BJ (cell line): ENCODE results near the gene ISG20L2. TPM values are rescaled to one million over a fixed set of nuclear protein-coding genes. Genes with fewer than 3 reads are reported as not detected.

Source experiments
- CTCF ChIA-PET: fragments of 350-600 bp; formaldehyde crosslinking; extraction: SDS; loops from one replicate; lab custom pipeline; 2021; ENCODE audit warnings: antibody characterized with exemption, inconsistent platforms; lab: Yijun Ruan, JAX
- POLR2A ChIA-PET: fragments of 300-600 bp; sonication (Branson Sonifier 250); formaldehyde crosslinking; extraction: SDS; loops from one replicate; lab custom pipeline; 2021; ENCODE audit warnings: antibody characterized with exemption; lab: Charles Lee
- DNase-seq: peaks from one replicate; pipeline ENCODE4 v3.0.0-alpha.2; 2011; ENCODE audit warnings: low read depth
- H3K27me3 ChIP-seq: 2 replicates; pipeline ENCODE4 v1.6.0; 2011; ENCODE audit warnings: low read length; ENCODE audit not compliant: control insufficient read depth, insufficient read depth
- H3K36me3 ChIP-seq: 2 replicates; pipeline ENCODE4 v1.5.1; 2011; ENCODE audit warnings: low read length; ENCODE audit not compliant: control insufficient read depth, insufficient read depth
- H3K4me3 ChIP-seq: 2 replicates; pipeline ENCODE4 v1.5.1; 2011; ENCODE audit warnings: low read depth, mild to moderate bottlenecking, control low read depth, low read length
- polyA plus RNA-seq: library from polyadenylated mRNA; depleted of rRNA; stranded (reverse); fragments of >200 nt; gene quantifications from 2 replicates; pipeline ENCODE4 v1.2.3, GENCODE V29; 2011
- TF ChIP-seq, protein P1 (sequence below): IDR thresholded peaks from 2 replicates; pipeline ENCODE4 v1.5.1; 2011; ENCODE audit warnings: low read depth, mild to moderate bottlenecking, control low read depth, inconsistent platforms, low read length, moderate library complexity; ENCODE audit not compliant: insufficient read depth

Gene ISG20L2
- polyA plus RNA-seq, 1 experiment: 36.6 TPM

GRCh38 chr1:156733989-156734584 is 5.5 kb upstream of the ISG20L2 start:
- Histone ChIP-seq H3K36me3 (peaks cover 13% of the 10 kb centered on the region), H3K27me3 (no peaks in the 10 kb centered on the region), H3K4me3 (no peak overlapping the region)
- POLR2A ChIA-PET: no interaction called here
- CTCF ChIA-PET: interaction anchor here (0.8 to 41.7 kb wide), 3 partner anchors 47 to 156 kb away, joined by 3 to 1556 read pairs (median 3); partner anchors contain the start of gene NES
- no peak for DNase-seq
- TF ChIP-seq, protein P1, sequence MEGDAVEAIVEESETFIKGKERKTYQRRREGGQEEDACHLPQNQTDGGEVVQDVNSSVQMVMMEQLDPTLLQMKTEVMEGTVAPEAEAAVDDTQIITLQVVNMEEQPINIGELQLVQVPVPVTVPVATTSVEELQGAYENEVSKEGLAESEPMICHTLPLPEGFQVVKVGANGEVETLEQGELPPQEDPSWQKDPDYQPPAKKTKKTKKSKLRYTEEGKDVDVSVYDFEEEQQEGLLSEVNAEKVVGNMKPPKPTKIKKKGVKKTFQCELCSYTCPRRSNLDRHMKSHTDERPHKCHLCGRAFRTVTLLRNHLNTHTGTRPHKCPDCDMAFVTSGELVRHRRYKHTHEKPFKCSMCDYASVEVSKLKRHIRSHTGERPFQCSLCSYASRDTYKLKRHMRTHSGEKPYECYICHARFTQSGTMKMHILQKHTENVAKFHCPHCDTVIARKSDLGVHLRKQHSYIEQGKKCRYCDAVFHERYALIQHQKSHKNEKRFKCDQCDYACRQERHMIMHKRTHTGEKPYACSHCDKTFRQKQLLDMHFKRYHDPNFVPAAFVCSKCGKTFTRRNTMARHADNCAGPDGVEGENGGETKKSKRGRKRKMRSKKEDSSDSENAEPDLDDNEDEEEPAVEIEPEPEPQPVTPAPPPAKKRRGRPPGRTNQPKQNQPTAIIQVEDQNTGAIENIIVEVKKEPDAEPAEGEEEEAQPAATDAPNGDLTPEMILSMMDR: no peak

DNA sequence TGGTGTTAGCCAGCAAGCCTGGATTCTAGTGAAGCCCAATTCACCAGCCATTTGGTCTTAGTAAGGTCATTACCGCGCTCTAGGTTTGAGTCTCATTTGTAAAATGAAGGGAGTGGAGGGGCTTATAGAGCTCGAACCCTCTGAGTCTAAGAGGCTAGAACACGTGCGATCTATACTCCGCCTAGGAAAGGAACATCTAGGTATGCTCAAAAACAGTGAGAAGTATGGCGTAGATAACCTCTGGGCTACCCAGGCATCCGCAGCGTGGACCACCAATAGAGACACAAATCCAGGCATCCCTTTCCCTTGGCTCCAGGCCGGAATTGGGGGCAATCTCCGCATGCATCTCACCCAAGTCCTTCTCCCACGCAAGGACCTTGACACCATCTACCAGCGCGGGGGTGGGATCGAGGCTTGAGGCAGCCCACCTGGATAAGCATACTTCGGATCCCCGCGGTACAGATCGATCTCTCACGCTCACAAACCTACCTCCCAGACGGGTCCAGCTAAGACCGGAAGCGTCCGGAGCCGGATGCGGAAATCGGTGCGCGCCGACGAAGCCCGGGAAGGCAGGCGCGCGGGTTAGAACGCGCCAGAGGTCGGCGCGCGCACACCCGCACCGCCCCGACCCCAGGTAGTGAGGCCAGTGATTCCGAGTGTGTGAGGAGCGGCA is 504 bp downstream of the ISG20L2 start, which contains the start of gene METTL25B:
TSS of gene METTL25B (plus strand) at position 544 of the 673 bp plus-strand sequence. CDS start 636 bp downstream, outside the sequence.
- CTCF ChIA-PET: interaction anchor here (0.7 to 41.7 kb wide), 16 partner anchors 17 to 200 kb away, joined by 3 to 1556 read pairs (median 21); partner anchors contain the start of genes CRABP2, INSRR, NES and NTRK1
- Histone ChIP-seq H3K36me3 (peaks cover 5% of the 10 kb centered on the region; the same call in 1 of the 2 replicates), H3K27me3 (no peaks in the 10 kb centered on the region), H3K4me3 (peak within 1 kb of the TSS; percentile 89)
- TF ChIP-seq, protein P1: no peak
- POLR2A ChIA-PET: interaction anchor here (0.5 to 1.4 kb wide), 5 partner anchors 13 to 159 kb away, joined by 3 to 11 read pairs (median 3); partner anchors contain the start of gene MRPL24
- no peak for DNase-seq

GRCh38 chr1:156727492-156727891 is 1.1 kb downstream of the ISG20L2 start:
- Histone ChIP-seq H3K27me3 (no peaks in the 10 kb centered on the region), H3K36me3 (peaks cover 9% of the 10 kb centered on the region), H3K4me3 (peak overlapping the region; percentile 89)
- CTCF ChIA-PET: interaction anchor here (0.6 to 41.7 kb wide), 21 partner anchors 14 to 201 kb away, joined by 3 to 1556 read pairs (median 15); partner anchors contain the start of genes CRABP2, INSRR, MRPL24 and NES
- POLR2A ChIA-PET: interaction anchor here (1.1 kb wide), 1 partner anchor 73 kb away, joined by 3 read pairs; no protein-coding TSS in a partner anchor
- no peak for DNase-seq
- TF ChIP-seq, protein P1: no peak

- peaks cover 9% of the 10 kb centered on the region for H3K36me3 ChIP-seq
- no peak for DNase-seq
- no peaks in the 10 kb centered on the region for H3K27me3 ChIP-seq
- ChIA-PET CTCF (interaction anchor here (0.6 to 41.7 kb wide), 53 partner anchors 15 to 233 kb away, joined by 3 to 1556 read pairs (median 5); partner anchors contain the start of genes CRABP2, INSRR, MRPL24 and NES), POLR2A (interaction anchor here (0.6 to 1.3 kb wide), 2 partner anchors 37 to 822 kb away, joined by 4 to 8 read pairs; no protein-coding TSS in a partner anchor)
- TF ChIP-seq, protein P1: peak; percentile 72
- peak overlapping the region; percentile 35 for H3K4me3 ChIP-seq
These were observed 1.9 kb downstream of the ISG20L2 start for GRCh38 chr1:156726549-156727226.
